CD4-positive, alpha-beta T cell treated with Interleukin-6 for 4 hours (primary cell): Measurements from ENCODE around the gene DOK6.
"Not testable (repeated sequence)": the region's sequence is repeated elsewhere in the genome, so short reads cannot be mapped to it uniquely, and the experiment has no call there.

Experiments used
- DNase-seq: peaks from one replicate; pipeline ENCODE4 v3.0.0-alpha.2; 2020; ENCODE audit warnings: mixed read lengths

The DOK6 gene

DNA sequence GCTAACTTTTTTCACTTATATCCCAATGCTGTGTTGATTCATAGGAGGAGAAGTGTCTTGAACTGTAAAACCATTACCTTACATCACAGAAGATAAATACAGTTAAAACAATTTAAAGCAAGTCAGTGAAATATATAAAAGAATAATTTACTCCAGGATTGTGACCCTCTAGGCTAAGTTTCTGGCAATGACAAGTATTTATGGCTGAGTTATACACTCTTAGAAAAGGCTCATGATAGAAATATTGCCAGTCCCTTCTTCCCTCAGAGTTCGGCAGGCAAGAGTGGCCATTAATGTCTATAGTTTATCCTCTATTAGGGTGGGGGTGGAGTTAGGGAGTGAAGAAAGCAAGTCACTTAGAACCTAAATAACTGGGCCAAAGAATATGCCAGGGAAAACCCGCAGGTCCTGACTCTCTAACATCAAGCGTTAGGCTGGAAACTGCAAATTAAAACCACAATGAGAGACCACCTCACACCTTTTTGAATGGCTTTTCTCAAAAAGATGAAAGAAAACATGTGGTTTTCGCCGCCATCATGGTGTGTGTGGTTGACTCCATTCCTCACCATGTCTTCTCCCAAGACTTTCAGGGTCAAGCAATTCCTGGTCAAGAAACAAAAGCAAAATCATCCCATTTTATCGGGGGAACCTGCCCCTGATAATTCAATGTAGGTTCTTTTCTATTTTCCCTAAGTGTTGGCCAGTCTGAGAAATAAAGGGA, 477.7 kb downstream of the DOK6 start:
- DNase-seq = no peak

GRCh38 chr18:69879051-69879450, 478.4 kb downstream of the DOK6 start:
- DNase-seq = not testable (repeated sequence)

DNA sequence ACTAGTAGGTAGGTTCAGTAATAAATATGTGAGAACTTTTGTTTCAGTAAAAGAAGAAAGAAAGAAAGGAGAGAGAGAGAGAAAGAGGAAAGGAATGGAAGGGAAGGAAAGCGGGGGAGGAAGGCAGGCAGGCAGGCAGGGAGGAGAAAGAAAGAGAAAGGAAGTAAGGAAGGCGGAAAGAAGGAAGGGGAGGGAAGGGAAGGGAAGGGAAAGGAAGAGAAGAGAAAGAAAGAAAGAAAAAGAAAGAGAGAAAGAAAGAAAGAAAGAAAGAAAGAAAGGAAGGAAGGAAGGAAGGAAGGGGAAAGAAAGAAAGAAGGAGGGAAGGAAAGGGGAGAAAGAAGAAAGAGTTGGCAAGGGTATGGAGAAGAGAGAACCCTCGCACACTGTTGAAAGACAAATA, 479.4 kb downstream of the DOK6 start:
- DNase-seq = no peak

- DNase-seq = no peak
These were observed 482.4 kb downstream of the DOK6 start for GRCh38 chr18:69882965-69883668.

GRCh38 chr18:69883781-69884180, 483.1 kb downstream of the DOK6 start:
- no peak for DNase-seq

DNA sequence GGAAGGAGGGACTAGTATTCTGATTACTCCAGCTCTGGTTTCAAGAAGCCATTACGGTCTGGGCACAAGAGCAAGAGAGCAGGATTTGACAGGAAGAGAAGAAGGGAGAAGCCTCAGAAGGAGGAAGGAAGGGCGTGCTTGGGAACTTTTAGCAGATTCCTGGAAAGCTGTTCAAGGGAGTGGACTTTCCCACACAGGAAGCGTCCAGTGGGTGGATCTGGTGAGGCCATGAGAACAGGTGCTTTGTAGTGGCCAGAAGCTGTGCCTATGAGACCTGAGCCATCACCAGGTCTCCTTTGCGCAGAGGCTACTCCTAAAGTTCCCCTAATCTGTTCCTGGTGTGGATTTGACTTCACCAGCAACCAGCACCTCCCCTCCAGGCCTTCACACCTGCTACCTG, 484.7 kb downstream of the DOK6 start:
- DNase-seq = no peak

DNA sequence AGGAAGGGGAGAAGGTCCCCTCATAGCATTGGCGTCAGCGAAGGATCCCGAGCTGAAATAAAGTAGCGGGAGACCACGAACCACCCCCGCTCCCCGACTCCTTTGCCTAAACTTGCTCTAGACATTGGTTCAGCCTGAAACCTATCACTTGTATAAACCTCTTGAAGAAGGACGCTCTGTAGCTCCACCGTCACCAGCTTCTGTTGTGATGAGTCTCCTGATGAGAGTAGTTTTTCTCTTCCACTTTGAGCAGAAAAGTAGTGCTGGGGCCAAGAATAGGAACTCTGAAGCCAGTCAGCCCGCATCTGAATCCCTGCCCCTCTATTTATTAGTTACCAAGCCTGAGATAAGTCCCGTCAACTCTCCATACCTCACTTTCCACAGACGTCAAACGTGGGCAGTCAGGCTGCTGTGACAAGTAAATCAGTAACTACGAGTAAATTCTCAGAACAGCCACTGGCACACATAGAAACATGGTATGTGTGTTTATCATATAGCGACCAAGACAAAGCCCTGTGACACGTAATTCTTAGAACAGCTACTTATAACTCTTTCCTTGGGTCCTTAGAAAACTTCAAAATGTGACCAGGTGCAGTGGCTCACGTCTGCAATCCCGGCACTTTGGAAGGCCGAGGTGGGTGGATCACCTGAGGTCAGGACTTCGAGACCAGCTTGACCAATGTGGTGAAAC, 485.3 kb downstream of the DOK6 start:
- no peak for DNase-seq

DNA sequence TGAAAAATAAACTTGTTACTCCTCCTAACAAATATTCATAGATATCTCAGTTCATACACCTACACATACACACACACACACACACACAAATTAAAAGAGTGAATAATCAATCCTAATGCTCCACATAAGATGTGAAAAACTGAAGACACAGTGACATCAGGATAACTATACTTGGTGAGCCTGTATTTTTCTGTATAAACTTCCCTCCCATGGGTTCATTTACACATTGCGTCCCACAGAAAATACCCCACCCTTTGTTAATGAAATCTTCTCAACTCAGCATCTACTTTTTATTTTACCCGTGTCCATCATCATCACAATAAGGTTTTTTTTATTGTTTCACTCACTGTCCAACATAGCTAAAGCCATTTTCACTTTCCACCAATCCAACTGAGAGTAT, 486.6 kb downstream of the DOK6 start:
- no peak for DNase-seq

DNA sequence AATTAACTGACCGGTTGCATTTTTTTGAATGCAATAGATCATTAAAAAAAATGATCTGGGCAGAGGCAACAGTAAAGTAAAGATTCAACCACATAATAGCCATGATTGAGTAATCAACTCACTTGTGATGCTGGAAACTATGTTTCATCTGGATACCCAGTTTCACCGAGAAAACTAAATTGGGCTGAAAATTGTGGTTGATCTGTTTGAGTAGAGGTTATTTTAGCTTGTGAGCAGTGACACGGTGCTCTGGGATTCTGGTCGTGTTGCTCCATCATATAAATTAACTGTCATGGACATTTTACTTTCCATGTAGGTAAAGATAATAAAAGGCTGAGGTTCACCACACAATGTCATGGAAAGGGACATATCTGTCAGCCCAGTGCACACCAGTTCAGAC, 488.3 kb downstream of the DOK6 start:
- DNase-seq = no peak

- DNase-seq = no peak
These were observed 489.9 kb downstream of the DOK6 start for GRCh38 chr18:69890558-69890957.

- no peak for DNase-seq
These were observed 493.8 kb downstream of the DOK6 start for GRCh38 chr18:69894467-69894866.

GRCh38 chr18:69895066-69896047, 494.7 kb downstream of the DOK6 start:
- peak; percentile 31 for DNase-seq

- DNase-seq = peak; percentile 44
These were observed 496.9 kb downstream of the DOK6 start for GRCh38 chr18:69897397-69898108.

DNA sequence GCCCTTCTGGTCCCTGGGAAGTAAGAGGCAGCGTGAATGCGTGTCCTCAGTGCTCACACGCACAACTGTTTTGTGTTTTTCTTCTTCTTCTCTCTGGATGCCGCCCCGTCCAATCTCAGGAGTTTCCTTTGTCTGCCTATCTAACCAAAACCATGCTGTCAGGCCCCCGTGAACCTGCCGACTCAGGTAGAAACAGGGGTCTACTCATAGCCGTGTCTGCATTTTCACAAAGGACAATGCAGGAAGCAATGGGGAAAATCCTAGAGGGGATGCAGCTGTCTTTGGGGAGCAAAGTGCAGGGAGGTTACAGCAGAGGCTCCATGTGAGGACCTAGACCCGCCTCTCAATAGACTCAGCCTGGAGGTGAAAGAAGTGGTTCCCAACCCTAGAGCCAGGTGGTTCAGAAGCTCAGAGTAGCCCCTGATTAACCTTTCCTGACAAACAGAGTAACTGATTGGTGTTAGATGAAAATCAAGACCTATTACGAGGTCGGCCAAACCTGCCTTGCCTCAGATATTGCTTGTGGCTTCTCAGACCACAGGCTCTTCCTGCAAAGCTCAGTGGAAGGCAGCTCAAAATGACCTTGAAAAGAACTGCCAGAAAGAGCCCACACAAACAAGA, 497.7 kb downstream of the DOK6 start:
- peak; percentile 33 for DNase-seq
